Stimulated activated naive CD4-positive, alpha-beta T cell treated with Interleukin-2 at 50 U/mL for 16 hours (primary cell): Measurements from ENCODE around the gene TPM1.

ENCODE experiments used
- DNase-seq: peaks from one replicate; lab custom pipeline; 2025; lab: John Stamatoyannopoulos, UW

The TPM1 gene

GRCh38 chr15:63054985-63055384 lies 12.4 kb downstream of the TPM1 start:
- no peak for DNase-seq

GRCh38 chr15:63056829-63057228 lies 14.3 kb downstream of the TPM1 start:
- DNase-seq = no peak

- DNase-seq = no peak
These were observed 15.2 kb downstream of the TPM1 start for GRCh38 chr15:63057468-63058345.

- no peak for DNase-seq
These were observed 16.5 kb downstream of the TPM1 start for GRCh38 chr15:63059075-63059474.

GRCh38 chr15:63059573-63060216 lies 17.1 kb downstream of the TPM1 start:
- no peak for DNase-seq

- no peak for DNase-seq
These were observed 18.2 kb downstream of the TPM1 start for GRCh38 chr15:63060699-63061098.

- DNase-seq = no peak
These were observed 19.4 kb downstream of the TPM1 start for GRCh38 chr15:63061975-63062374.

- no peak for DNase-seq
These were observed 20.7 kb downstream of the TPM1 start for GRCh38 chr15:63063164-63063756.

- DNase-seq = no peak
These were observed 21.4 kb downstream of the TPM1 start for GRCh38 chr15:63063877-63064409.

- DNase-seq = no peak
These were observed 23.0 kb downstream of the TPM1 start for GRCh38 chr15:63065262-63066221.

- no peak for DNase-seq
These were observed 23.7 kb downstream of the TPM1 start for GRCh38 chr15:63066272-63066671.

- no peak for DNase-seq
These were observed 24.8 kb downstream of the TPM1 start for GRCh38 chr15:63067306-63067705.

- DNase-seq = no peak
These were observed 25.6 kb downstream of the TPM1 start for GRCh38 chr15:63067976-63068743.

GRCh38 chr15:63069616-63070090 lies 27.1 kb downstream of the TPM1 start:
- DNase-seq = no peak

GRCh38 chr15:63070681-63071129 lies 28.2 kb downstream of the TPM1 start:
- DNase-seq = no peak

GRCh38 chr15:63071288-63071909 lies 28.9 kb downstream of the TPM1 start:
- no peak for DNase-seq

GRCh38 chr15:63072023-63072650 lies 29.6 kb downstream of the TPM1 start:
- DNase-seq = no peak

- no peak for DNase-seq
These were observed 30.3 kb downstream of the TPM1 start for GRCh38 chr15:63072809-63073277.

GRCh38 chr15:63073497-63074172 lies 31.1 kb downstream of the TPM1 start:
- no peak for DNase-seq
